GM21717 (cell line): ENCODE measurements around the gene HMX2.

Experiments used
- ATAC-seq: cut with Tn5 transposase; IDR thresholded peaks from one replicate; pipeline ENCODE4 v1.9.1; 2021; ENCODE audit warnings: mild to moderate bottlenecking, moderate library complexity; ENCODE audit not compliant: unreplicated experiment

Gene HMX2

GRCh38 chr10:123180101-123181090 is 32.5 kb downstream of the HMX2 start:
- ATAC-seq = no peak

- ATAC-seq = no peak
These were observed 35.8 kb downstream of the HMX2 start for GRCh38 chr10:123183724-123184123.

- no peak for ATAC-seq
These were observed 39.8 kb downstream of the HMX2 start for GRCh38 chr10:123187781-123188180.

GRCh38 chr10:123191886-123192285 is 44.0 kb downstream of the HMX2 start:
- ATAC-seq = no peak

GRCh38 chr10:123194056-123194455 is 46.1 kb downstream of the HMX2 start:
- ATAC-seq = no peak
